Hepatocyte (in vitro differentiated cells): ENCODE measurements around the gene NXN. TPM values are rescaled to one million over a fixed set of nuclear protein-coding genes. Genes with fewer than 3 reads are reported as not detected.

Experiments used
- DNase-seq: peaks from one replicate; pipeline ENCODE4 v3.0.0-alpha.2; 2016; ENCODE audit warnings: low spot score
- H2AFZ ChIP-seq: fragments of 200-600 bp; sonication (generic); 2 replicates; pipeline ENCODE4 v1.6.0; 2016; ENCODE audit warnings: antibody characterized with exemption, mild to moderate bottlenecking
- H3K27ac ChIP-seq: fragments of 200-600 bp; sonication (generic); 2 replicates; pipeline ENCODE4 v1.5.1; 2016; ENCODE audit warnings: mild to moderate bottlenecking
- H3K27me3 ChIP-seq: fragments of 200-600 bp; sonication (generic); 2 replicates; pipeline ENCODE4 v1.6.1; 2016
- H3K36me3 ChIP-seq: fragments of 200-600 bp; sonication (generic); replicated peaks from 2 replicates; pipeline ENCODE4 v1.5.1; 2016; ENCODE audit warnings: low read depth; ENCODE audit not compliant: insufficient read depth
- H3K4me1 ChIP-seq: fragments of 200-600 bp; sonication (generic); 2 replicates; pipeline ENCODE4 v1.5.1; 2016; ENCODE audit warnings: mild to moderate bottlenecking, moderate library complexity; ENCODE audit not compliant: insufficient read depth
- H3K4me2 ChIP-seq: fragments of 200-600 bp; sonication (generic); 2 replicates; pipeline ENCODE4 v1.6.0; 2016
- H3K4me3 ChIP-seq: fragments of 200-600 bp; sonication (generic); 2 replicates; pipeline ENCODE4 v1.5.1; 2016; ENCODE audit warnings: mild to moderate bottlenecking
- H3K79me2 ChIP-seq: fragments of 200-600 bp; sonication (generic); 2 replicates; pipeline ENCODE4 v1.6.0; 2017; ENCODE audit warnings: mild to moderate bottlenecking
- H3K9me2 ChIP-seq: fragments of 200-600 bp; sonication (generic); replicated peaks from 2 replicates; pipeline ENCODE4 v1.6.0; 2017; ENCODE audit warnings: mild to moderate bottlenecking; ENCODE audit not compliant: insufficient read depth
- H3K9me3 ChIP-seq: fragments of 200-600 bp; sonication (generic); 2 replicates; pipeline ENCODE4 v1.5.1; 2016; ENCODE audit warnings: low read depth, mild to moderate bottlenecking
- H4K20me1 ChIP-seq: fragments of 200-600 bp; sonication (generic); 2 replicates; pipeline ENCODE4 v1.6.0; 2016; ENCODE audit warnings: mild to moderate bottlenecking; ENCODE audit not compliant: insufficient read depth, poor library complexity, severe bottlenecking
- CTCF ChIP-seq: fragments of 200-600 bp; sonication (generic); IDR thresholded peaks from 2 replicates; pipeline ENCODE4 v1.5.1; 2016; ENCODE audit warnings: antibody characterized with exemption, mild to moderate bottlenecking; ENCODE audit not compliant: poor library complexity
- EZH2 ChIP-seq: fragments of 200-600 bp; sonication (generic); IDR thresholded peaks from 2 replicates; pipeline ENCODE4 v1.6.1; 2016; ENCODE audit warnings: antibody characterized with exemption, mild to moderate bottlenecking, borderline replicate concordance
- EZH2phosphoT487 ChIP-seq: fragments of 200-600 bp; sonication (generic); IDR thresholded peaks from one replicate; pipeline ENCODE4 v1.6.1; 2018; ENCODE audit warnings: antibody characterized with exemption, mild to moderate bottlenecking, low read depth, moderate library complexity; ENCODE audit not compliant: unreplicated experiment, severe bottlenecking
- WGBS: methylation state at CpG from one replicate; pipeline ENCODE4 v1.1.6; 2016; ENCODE audit warnings: low lambda C conversion rate; ENCODE audit errors: missing lambda C conversion rate; 5-methylcytosine and 5-hydroxymethylcytosine counted together
- polyA plus RNA-seq: library from polyadenylated mRNA; unstranded; fragments of >200 nt; fragmentation: Nextera tagmentation; extraction: Ambion mirVana; gene quantifications from 2 replicates; pipeline ENCODE4 v1.2.1, GENCODE V29; 2016
- total RNA-seq: library from RNA; depleted of rRNA; stranded (reverse); fragments of >200 nt; gene quantifications from 2 replicates; pipeline ENCODE4 v1.2.3, GENCODE V29; 2014

Gene NXN
- total and polyA plus RNA-seq, 2 experiments from 2014 or later, result 55.0 to 74.1 TPM

GRCh38 chr17:1021147-1021546, 41.6 kb upstream of the NXN start:
- no peak overlapping the region for H3K4me2 ChIP-seq
- 90% methylated on average over 10 of the region's 17 CpGs for WGBS
- no peak overlapping the region for H3K27ac ChIP-seq
- no peaks in the 10 kb centered on the region for H3K79me2 ChIP-seq
- H3K27me3 ChIP-seq, result no peaks in the 10 kb centered on the region
- H3K4me1 ChIP-seq, result no peaks in the 10 kb centered on the region
- no peaks in the 10 kb centered on the region for H3K9me2 ChIP-seq
- TF ChIP-seq CTCF (no peak), EZH2phosphoT487 (no peak), EZH2 (no peak)
- H2AFZ ChIP-seq, result no peak overlapping the region
- H3K4me3 ChIP-seq, result no peak overlapping the region
- no peaks in the 10 kb centered on the region for H3K36me3 ChIP-seq
- DNase-seq, result no peak
- H3K9me3 ChIP-seq, result no peaks in the 10 kb centered on the region
- H4K20me1 ChIP-seq, result no peaks in the 10 kb centered on the region

GRCh38 chr17:1019451-1019850, 39.9 kb upstream of the NXN start:
- H3K27me3 ChIP-seq, result no peaks in the 10 kb centered on the region
- WGBS, result 79% methylated on average over 10 of the region's 10 CpGs
- H3K9me2 ChIP-seq, result no peaks in the 10 kb centered on the region
- no peak overlapping the region for H3K4me2 ChIP-seq
- H2AFZ ChIP-seq, result no peak overlapping the region
- no peak for DNase-seq
- H3K4me1 ChIP-seq, result no peaks in the 10 kb centered on the region
- no peaks in the 10 kb centered on the region for H4K20me1 ChIP-seq
- H3K4me3 ChIP-seq, result no peak overlapping the region
- no peak overlapping the region for H3K27ac ChIP-seq
- no peaks in the 10 kb centered on the region for H3K79me2 ChIP-seq
- no peaks in the 10 kb centered on the region for H3K36me3 ChIP-seq
- TF ChIP-seq EZH2 (no peak), EZH2phosphoT487 (no peak), CTCF (no peak)
- no peaks in the 10 kb centered on the region for H3K9me3 ChIP-seq

- H3K9me3 ChIP-seq, result no peaks in the 10 kb centered on the region
- H4K20me1 ChIP-seq, result no peaks in the 10 kb centered on the region
- H3K27ac ChIP-seq, result no peak overlapping the region
- DNase-seq, result no peak
- TF ChIP-seq EZH2 (no peak), EZH2phosphoT487 (no peak), CTCF (no peak)
- no peaks in the 10 kb centered on the region for H3K9me2 ChIP-seq
- 92% methylated on average over 11 of the region's 11 CpGs for WGBS
- H3K27me3 ChIP-seq, result no peaks in the 10 kb centered on the region
- no peak overlapping the region for H3K4me3 ChIP-seq
- no peak overlapping the region for H2AFZ ChIP-seq
- no peaks in the 10 kb centered on the region for H3K4me1 ChIP-seq
- no peaks in the 10 kb centered on the region for H3K36me3 ChIP-seq
- H3K4me2 ChIP-seq, result no peak overlapping the region
- H3K79me2 ChIP-seq, result no peaks in the 10 kb centered on the region
Measured at GRCh38 chr17:1018547-1018946, 39.0 kb upstream of the NXN start.

GRCh38 chr17:1013729-1014090, 34.1 kb upstream of the NXN start:
- Histone ChIP-seq H3K4me3 (no peak overlapping the region), H3K36me3 (no peaks in the 10 kb centered on the region), H3K9me3 (no peaks in the 10 kb centered on the region), H3K27me3 (no peaks in the 10 kb centered on the region), H2AFZ (no peak overlapping the region), H3K79me2 (no peaks in the 10 kb centered on the region), H3K4me2 (no peak overlapping the region), H3K9me2 (no peaks in the 10 kb centered on the region), H3K27ac (no peak overlapping the region), H4K20me1 (no peaks in the 10 kb centered on the region), H3K4me1 (no peaks in the 10 kb centered on the region)
- no peak for DNase-seq
- no peak for TF ChIP-seq CTCF
- TF ChIP-seq EZH2, result no peak
- WGBS, result 95% methylated on average over 9 of the region's 9 CpGs
